ENCODE results near the gene CCDC88C.

Gene CCDC88C

DNA sequence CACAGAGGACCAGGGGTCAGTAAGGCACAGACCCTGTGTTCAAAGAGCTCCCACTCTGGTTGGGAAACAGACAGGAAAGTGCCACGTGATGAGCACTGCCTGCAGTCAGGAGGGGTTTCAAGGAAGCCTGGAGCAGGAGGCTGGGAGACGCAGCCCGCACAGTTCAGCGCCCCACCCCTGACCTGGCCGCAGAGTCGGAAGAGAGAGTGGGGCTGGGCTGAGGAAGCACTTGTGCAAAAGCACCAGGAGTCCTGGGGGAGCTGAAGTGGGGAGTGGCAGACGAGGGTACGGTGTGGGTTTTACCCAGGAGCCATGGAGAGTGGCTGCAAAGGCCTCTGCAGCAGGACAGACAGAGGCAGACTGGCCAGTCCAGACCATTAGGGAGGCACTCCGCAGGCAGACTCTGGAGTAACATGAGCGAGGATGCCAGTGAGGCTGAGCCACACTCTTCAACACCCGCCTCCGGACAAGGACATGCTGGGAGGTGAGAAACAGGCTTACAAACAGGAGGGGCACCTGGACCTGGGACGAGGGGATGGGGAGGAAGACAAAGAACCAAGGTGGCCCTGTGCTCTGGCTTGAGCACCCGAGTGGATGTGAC, 87.4 kb downstream of the CCDC88C start:
- no peak for DNase-seq (ENCODE audit: low read depth, low spot score)

- DNase-seq (ENCODE audit: low read depth, low spot score) = no peak
Observed at GRCh38 chr14:91329486-91330014, 88.1 kb downstream of the CCDC88C start.

DNA sequence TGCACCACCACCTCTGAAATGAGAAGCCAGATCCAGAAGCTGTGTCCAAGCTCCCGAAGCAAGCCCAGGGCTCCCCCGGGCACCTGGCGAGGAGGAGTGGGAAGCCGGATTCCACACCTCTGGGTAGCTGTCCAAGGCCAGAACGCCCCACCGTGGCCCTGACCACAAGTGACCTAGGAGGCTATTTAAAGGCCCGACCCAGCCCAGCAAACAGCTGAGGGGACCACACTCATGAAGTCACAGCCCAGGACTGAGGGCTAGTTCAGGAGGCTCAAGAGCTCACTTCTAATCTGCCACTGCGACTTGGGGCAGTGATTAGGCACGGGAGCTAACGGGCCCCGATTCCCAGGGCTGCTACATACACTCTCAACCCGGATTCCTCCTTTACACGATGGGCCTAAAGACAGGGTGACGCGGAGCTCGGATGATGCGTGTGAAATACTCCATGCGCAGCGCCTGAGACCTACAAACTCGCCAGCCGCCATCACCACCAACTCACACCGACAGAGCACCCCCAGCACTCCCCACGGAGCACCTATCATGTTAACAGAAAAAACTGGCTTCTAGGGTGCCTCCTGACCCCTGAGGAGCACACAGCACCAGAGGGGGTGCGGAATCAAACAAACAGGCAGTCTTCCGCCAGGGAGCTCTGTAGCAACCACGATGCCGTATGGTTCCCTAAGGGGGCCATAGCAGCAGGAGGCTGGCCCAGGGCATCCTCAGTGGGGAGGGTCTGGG, 89.1 kb downstream of the CCDC88C start:
- DNase-seq (ENCODE audit: low read depth, low spot score) = no peak

DNA sequence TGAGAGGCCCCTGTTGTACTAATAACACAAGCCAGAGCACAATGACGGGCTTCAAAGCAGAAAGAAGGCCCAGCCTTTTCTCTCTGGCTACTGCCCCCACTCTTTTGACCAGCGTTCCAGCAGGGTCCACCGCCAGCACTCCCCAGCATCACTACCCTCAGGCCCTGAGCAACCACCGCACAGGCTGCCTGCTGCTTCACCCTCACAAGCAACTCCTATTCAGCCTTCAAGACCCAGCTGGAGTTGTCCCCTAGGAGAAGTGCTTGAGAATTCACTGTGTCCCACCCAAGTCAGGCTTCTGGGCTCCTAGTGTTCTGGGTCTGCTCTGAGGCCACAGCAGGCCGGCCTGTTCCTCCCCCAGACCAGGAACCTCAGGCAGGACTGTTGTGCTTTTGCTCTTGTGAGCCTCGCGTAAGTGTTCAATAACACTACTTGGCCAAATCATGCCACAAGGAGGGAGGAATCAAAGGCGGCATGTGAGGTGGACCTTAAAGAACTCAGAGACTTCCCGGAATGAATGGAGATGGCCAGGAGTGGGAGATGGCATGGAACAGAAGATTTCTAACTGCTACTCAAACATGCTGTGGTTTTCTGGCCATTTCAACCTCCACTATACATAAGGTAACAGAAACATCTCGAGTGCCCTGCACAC, 89.8 kb downstream of the CCDC88C start:
- DNase-seq (ENCODE audit: low read depth, low spot score) = no peak

DNA sequence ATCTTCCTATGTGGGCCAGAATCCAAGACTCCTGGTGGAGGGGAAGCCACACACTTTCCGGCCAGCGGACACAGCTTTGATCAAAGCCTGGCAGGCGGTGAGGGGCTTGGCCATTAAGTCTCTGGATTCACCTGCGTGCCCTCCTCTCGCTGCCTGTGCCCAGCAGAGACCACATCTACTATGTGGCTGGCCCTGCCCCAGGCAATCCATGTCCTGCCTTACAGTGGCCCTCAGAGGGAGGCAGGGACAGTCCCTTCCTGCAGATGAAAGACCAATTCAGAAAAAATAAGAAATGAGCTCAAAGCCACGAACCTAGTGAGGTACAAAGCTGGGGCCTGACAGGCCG, 90.4 kb downstream of the CCDC88C start:
- DNase-seq (ENCODE audit: low read depth, low spot score) = no peak

- DNase-seq (ENCODE audit: low read depth, low spot score) = no peak
Observed at GRCh38 chr14:91326514-91327249, 90.9 kb downstream of the CCDC88C start.

DNA sequence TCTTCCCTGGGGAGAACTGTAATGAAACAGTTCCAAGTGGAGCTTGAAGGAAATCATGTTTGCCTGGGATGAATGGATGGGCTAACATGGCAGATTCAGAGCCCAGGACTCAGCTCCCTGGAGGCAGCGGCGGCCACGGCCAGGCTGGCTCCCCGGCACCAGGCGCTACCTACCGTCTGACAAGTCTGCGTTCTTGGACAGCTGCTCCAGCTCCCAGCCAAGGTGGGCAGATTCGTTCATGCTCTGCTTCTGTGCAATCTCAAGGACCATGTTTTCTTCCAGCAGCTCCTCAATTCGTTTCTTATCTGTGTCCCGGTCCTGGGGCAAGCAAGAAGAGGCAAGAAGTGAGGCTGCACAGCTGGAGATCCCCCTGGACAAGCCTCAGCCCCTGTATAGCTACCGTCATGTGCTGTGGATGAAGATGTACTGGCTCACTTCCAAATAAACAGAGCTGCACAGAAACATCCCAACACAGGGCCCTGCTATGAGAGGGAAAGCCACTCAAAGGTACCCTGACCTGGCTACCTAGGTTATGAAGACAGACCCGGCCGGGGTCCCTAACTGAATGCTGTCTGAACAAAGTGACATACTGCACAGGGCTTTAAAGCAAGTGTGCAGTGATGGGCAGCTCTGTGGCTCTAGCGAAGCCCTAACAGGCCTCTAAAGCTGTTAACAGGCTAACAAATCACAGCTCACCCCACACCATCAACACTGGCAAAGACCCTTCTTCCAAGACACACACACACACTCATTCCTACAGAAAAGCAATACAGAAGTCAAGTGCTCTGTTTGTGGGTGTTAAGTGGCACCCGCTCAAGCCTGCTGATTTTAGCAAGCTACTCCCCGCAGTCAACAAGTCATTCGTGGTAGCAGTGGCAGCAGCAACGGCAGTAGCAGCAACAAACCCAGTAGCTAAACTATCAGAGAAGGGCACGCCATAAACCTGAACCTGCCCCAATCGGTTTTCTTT, 92.7 kb downstream of the CCDC88C start:
- DNase-seq (ENCODE audit: low read depth, low spot score) = no peak

- no peak for DNase-seq (ENCODE audit: low read depth, low spot score)
Observed at GRCh38 chr14:91323671-91324605, 93.7 kb downstream of the CCDC88C start.

GRCh38 chr14:91323031-91323430, 94.6 kb downstream of the CCDC88C start:
- no peak for DNase-seq (ENCODE audit: low read depth, low spot score)

- no peak for DNase-seq (ENCODE audit: low read depth, low spot score)
Observed at GRCh38 chr14:91322623-91323022, 95.0 kb downstream of the CCDC88C start.

DNA sequence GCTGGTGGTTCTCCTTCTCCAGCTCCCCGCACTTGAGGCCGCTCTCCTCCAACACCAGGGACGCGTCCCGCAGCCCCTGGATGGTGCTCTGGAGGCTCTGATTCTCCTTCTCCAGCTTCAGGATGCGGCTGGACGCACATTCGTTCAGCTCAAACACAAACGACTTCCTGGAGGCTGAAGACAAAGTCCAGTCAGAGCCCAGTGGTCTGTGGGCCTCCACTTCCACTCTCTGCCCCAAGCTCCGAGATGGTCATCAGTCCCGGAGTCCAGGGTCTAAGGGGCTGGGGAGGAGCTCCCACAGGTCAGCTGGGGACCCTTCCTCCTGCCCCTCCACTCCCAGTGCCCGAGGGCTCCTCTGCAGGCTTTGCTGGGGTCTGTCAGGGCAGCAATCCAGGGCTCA, 96.5 kb downstream of the CCDC88C start:
- DNase-seq (ENCODE audit: low read depth, low spot score) = no peak

GRCh38 chr14:91320266-91320665, 97.4 kb downstream of the CCDC88C start:
- no peak for DNase-seq (ENCODE audit: low read depth, low spot score)

- no peak for DNase-seq (ENCODE audit: low read depth, low spot score)
Observed at GRCh38 chr14:91318911-91319310, 98.7 kb downstream of the CCDC88C start.

GRCh38 chr14:91317381-91318308, 100.0 kb downstream of the CCDC88C start:
- no peak for DNase-seq (ENCODE audit: low read depth, low spot score)

GRCh38 chr14:91316761-91317160, 100.9 kb downstream of the CCDC88C start:
- no peak for DNase-seq (ENCODE audit: low read depth, low spot score)

DNA sequence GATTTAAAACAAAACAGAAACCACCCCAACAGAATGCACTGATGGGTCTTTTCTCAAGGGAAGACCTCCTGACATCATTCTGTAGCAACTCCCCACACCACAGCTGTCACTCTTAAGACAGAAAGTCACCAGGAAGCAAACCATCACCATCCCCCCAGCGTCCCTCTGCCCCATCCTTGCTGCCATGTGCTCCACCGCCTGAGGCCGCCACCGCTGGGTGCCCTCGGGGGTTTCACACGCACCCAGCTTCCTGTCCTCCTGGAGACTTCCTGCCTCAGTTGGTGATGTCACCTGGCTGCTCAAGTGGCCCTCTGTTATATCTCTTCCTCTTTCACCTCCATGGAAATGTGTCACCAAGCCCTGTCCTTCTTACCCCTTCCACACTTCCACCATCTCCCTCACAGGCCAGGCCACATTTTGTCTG, 101.8 kb downstream of the CCDC88C start:
- DNase-seq (ENCODE audit: low read depth, low spot score) = no peak

GRCh38 chr14:91313852-91314251, 103.8 kb downstream of the CCDC88C start:
- no peak for DNase-seq (ENCODE audit: low read depth, low spot score)

- no peak for DNase-seq (ENCODE audit: low read depth, low spot score)
Observed at GRCh38 chr14:91313154-91313850, 104.3 kb downstream of the CCDC88C start.
